Panc1 (cell line): Measurements from ENCODE around the gene SEC63.

Experiments used
- POLR2AphosphoS5 ChIP-seq: IDR thresholded peaks from 2 replicates; pipeline ENCODE4 v1.6.1; 2012; ENCODE audit warnings: mild to moderate bottlenecking, low read depth, low read length, moderate library complexity
- SIN3A ChIP-seq: IDR thresholded peaks from 2 replicates; pipeline ENCODE4 v1.6.1; 2012; ENCODE audit warnings: low read depth, mild to moderate bottlenecking, low read length, moderate library complexity, borderline replicate concordance; ENCODE audit not compliant: insufficient read depth
- TF ChIP-seq, protein P1 (sequence below): fragments of 450-650 bp; IDR thresholded peaks from 2 replicates; pipeline ENCODE4 v1.5.1; 2017; ENCODE audit warnings: mild to moderate bottlenecking

DNA sequence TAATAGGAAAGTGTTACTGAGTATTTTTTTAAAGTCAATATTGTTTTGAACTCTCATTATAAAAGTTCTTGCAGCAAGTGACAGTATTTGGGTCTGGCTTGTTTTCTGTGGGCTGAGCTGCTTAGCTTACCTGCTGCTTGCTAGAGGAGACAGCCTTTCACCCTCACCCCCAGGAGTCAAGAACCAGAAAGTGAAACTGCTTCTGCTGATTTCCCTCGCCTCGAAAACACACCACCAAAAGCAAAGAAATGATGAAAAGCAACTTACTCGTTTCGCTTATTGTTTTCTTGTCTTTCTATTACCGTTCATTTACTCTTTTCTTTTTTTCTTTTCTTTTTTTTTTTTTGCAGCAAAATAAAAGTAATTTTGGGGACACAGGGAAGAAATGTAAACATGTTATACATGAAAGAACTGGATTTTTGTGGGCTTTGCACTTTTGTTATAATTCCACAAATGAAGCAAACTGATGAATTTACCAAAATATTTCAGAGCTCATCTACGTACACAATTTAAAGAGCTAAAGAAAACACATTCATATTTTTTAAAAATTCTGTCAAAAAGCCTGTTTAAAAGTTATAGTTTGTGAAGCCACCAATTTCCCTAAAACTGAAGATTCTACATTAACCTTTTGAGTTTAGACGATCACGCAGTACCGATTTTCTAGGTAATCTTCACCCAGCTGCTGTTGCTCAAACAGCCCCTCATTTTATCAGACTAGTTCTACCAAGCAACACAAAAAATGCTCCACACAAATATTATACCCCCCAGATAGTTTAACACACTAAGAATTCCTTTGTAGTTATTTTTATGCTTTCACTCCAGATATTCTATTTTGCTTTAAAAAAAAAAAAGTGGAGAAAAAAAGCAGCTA is 135.6 kb downstream of the SEC63 start:
- TF ChIP-seq, protein P1, sequence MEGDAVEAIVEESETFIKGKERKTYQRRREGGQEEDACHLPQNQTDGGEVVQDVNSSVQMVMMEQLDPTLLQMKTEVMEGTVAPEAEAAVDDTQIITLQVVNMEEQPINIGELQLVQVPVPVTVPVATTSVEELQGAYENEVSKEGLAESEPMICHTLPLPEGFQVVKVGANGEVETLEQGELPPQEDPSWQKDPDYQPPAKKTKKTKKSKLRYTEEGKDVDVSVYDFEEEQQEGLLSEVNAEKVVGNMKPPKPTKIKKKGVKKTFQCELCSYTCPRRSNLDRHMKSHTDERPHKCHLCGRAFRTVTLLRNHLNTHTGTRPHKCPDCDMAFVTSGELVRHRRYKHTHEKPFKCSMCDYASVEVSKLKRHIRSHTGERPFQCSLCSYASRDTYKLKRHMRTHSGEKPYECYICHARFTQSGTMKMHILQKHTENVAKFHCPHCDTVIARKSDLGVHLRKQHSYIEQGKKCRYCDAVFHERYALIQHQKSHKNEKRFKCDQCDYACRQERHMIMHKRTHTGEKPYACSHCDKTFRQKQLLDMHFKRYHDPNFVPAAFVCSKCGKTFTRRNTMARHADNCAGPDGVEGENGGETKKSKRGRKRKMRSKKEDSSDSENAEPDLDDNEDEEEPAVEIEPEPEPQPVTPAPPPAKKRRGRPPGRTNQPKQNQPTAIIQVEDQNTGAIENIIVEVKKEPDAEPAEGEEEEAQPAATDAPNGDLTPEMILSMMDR = no peak
- TF ChIP-seq POLR2AphosphoS5 (no peak), SIN3A (no peak)
